GM18511 (cell line): ENCODE results near the gene SEMA7A.

Source experiments
- ATAC-seq: cut with Tn5 transposase; IDR thresholded peaks from one replicate; pipeline ENCODE4 v1.9.1; 2021; ENCODE audit warnings: mild to moderate bottlenecking, moderate library complexity; ENCODE audit not compliant: unreplicated experiment

SEMA7A gene

DNA sequence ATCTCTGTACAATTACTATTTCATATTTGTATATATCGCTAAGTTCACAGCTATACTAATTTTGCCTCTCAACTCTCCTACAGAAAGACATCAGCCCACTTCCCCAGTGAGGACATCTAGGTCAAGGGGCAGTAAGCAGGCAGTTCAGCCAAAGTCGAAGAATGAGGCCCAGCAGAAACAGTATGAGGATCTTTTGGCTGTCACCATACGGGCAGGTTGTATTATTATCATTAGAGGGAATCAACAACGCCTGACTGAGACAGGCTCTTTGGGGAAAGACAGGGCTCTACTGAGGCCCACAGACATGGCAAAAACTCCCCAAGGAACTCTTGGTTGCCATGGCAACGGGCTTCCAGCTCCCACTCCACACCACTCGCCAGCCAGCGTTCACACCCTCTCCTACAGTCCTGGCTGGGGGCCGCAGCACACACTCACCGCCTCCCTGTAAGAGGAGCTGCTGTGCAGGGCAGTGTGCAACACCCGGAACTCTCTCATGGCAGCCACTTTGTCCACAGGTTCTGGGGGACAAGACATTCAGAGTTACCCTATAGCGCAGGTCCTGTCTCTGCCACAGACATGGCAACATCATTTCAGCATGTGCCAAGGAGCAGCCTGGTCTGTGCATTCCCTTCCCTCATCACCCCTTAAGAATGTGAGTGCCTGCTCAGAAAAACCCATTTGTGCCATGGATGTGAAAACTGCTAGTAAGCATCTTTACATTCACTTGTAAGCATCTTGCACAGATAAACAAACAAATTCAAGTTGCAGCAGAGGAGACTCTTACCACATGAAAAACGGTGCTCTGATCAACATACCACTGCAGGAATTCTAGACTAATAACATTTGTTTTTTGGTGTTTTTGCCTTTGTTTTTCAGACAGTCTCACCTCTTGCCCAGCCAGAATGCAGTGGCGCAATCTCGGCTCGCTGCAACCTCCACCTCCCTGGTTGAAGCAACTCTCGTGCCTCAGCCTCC lies 18.4 kb upstream of the SEMA7A start:
- ATAC-seq: no peak

DNA sequence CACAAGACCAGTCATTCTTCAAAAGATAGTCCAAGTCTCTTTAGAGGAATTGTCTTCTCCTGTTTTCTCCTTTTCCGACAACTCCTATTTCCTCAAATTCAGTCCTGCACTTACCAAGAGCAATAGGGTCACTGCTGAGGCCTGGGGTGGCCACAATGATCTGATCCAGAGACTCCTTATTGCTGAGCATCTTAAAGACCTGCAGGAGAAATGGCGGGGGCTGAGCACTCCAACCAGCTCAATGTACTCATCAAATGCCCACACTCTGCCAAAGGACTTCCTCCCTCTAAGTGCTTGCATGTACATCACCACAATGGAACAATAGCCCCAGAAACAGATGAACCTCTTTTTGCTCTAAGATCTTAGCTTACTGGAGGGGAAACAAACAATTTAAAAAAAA lies 17.6 kb upstream of the SEMA7A start:
- no peak for ATAC-seq

DNA sequence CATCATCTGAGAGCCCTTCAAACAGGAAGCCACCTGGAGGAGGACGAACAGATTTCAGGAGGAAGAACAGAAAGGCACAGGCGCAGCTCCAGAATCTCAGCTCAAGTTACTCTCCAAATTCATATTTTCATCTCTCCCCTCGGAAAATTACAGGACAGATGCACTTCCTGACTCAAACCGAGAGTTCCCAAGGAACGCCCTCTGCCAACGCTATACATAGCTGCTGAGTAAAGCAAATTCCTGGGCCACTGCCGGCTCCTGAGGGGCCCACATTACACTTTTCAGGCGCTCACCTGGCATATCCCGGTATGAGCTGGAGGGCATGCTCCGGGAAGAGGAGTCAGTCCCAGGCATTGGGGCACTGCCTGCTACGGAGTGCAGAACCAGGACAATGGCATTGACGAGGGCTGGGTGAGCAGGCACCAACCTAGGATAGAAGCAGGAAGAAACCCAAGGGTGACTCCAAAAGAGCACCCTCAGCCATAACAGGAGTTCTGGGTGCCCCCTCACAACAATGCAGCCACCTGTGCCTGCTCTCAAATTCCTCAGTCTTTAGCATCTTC lies 16.0 kb upstream of the SEMA7A start:
- no peak for ATAC-seq

DNA sequence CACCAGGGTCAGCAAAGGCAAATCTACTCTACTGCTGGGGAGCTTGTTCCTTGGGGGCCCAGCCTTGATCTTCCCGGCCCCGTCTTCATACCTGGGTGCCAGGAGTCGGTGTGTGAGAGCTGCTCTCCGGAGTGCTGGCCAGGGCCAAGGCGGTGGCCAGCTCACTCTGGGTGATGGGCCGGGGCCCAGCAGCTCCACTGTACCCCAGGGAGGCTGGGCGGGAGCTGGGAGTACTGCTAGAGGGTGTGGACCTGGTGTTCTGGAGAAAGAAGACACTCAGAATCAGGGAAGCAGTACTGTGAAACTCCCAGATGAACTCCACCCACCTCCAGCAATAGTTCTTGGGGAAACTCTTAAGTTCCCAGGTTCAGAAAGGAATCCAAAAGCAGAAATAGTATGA lies 15.3 kb upstream of the SEMA7A start:
- ATAC-seq: no peak

DNA sequence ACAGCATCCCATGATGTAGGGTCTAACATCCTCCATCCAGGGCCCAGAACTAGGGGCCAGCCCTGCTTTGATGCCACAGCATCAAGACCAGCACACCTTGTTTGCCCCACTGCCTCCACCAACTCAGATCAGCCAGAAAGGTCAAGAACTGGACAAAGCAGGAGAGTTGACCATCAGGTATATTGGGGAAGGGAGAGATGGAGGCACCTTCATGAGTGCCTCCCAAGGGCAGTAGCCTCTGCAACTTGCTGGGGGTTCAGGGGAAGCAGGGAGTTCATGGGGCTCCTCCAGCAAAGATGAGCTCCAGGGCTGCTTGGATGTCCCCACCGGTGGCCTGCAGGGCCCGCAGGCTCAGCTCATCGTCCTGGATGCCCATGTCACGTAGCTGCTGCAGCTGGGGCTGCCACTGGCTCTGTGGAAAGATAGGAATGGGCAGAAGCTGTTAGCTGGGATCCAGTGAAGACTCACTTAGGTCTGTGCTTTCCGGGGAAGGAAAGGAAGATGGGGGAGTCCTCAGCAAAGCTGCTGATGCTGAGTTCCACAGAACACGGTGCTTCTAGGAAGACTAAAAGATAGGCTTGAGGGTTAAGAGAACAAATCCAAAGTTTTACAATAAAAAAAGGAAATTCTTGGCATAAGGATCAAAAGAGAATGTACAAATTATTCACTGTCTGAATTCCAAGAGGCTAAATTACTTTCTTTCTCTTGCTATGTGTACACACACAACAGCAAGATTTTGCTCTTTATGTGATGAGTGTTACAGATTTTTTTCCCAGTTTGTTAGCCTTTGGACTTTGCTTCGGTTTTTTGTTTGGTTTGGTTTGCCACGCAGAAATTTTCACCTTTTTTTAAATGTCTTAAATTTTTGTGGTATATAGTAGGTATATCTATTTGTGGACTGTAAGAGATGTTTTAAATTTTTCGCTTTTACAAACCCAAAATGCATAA lies 12.3 kb upstream of the SEMA7A start:
- no peak for ATAC-seq

DNA sequence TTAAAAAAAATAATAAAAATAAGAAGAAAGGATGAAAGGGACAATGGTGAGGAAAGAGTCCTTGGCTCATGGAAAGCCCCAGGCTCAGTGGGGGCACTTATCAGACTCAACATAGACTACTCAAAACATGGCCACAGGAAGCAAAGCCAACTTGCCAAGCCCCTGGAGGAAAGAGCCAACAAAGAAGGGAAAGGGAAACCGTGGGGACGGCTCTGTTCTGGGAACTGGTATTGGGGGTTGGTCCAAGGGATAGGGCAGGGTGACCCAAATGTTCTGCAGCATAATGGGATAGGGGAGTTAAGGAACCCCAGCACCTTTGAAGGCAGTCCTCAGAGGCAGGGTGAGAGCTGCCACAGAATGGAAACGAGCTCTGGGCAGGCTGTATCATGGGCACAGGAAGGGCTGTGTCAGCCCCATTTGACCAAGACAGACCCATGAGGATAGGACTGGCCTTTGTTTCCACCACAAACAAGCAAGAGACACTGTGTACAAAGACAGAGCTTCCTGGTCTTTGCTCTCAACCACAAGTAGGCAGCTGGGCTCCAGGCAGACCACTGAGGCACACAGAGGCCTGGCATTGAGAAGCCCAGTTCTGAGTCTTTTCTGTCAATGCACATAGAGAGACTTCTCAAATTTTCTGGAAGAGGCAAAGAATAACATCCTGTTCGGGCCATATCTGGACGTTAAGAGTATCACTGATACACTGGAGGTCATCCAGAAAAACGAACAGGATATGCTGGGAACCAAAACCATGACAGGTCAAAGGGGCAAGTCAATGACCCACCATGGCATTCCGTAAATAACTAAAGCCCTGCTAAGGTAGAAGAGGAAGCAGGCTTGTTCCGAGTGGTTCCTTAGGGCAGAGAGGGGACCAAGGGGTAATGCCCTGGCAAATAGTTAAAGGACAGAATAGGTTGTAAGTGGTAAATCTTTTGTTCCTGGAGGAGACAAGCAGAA lies 10.6 kb upstream of the SEMA7A start:
- no peak for ATAC-seq

DNA sequence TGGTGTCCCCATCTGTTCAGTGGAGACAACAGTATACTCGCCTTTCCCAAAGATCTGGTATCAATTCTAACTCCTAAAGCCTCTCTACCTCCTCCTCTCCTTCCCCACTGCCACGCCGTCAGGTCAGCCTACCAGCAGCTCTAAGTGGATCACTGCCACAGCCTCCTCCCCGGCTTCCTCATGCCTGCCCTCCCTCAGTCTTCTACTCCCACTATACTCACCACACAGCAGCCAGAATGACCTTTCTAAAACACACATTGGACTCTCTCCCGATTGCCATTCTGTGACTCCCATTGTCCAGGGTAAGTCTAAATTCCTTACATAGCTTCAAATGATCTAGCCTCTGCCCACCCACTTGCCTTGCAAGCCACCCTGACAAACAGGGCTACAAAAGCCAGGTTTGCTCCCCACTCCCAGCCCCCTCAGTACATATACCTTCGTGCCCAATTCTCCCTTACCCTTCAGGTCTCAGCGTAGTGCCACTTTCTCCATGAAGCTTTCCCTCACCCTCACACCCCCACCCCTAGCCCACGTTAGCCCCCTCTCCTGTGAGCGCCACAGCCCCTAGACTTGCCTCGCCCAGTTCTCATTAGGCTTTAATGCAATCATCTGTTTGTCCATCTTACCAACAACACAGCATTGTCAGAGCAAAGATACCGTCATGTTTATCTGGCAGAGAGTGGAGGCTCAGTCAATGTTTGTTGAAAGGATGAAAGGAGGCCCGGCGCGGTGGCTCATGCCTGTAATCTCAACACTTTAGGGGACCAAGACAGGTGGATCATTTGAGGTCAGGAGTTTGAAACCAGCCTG lies 9.5 kb upstream of the SEMA7A start:
- ATAC-seq: no peak

DNA sequence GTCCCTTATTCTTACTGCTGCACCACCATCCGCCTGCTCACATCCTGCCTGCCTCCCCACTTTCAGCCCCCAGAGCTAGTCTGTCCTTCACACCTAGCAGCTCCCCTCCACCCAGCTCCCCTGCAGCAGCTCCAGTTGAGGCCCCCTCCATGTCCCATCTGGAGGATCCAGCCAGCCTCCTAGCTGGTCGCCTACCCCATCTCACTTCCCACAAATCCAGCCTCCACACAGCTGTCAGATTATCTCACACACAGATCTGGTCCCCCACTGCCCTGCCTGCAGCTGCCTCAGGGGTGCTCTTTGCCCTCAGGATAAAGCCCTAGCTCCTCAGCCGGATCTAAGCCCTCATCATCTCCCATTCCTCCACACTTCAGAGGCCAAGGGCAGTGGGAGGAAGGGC lies 8.8 kb upstream of the SEMA7A start:
- no peak for ATAC-seq

DNA sequence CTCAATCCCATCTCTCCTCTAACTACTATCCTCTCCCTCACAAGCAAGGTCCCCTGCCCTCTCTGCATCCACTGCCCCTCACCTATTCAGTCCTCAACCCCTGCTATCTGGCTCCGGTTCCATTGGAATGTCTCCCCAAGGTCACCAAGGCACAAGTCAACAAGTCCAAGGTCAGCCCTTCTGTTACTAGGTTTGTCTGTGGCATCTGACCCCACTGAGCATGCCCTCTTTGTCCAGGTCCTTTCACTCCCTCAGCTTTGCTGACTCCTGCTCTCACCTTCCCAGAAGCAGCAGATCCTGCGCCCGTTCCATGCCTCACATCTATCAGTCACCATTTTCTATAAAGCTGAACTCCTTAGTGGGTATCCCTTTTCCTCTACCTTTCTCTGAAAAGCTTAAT lies 8.3 kb upstream of the SEMA7A start:
- ATAC-seq: no peak

DNA sequence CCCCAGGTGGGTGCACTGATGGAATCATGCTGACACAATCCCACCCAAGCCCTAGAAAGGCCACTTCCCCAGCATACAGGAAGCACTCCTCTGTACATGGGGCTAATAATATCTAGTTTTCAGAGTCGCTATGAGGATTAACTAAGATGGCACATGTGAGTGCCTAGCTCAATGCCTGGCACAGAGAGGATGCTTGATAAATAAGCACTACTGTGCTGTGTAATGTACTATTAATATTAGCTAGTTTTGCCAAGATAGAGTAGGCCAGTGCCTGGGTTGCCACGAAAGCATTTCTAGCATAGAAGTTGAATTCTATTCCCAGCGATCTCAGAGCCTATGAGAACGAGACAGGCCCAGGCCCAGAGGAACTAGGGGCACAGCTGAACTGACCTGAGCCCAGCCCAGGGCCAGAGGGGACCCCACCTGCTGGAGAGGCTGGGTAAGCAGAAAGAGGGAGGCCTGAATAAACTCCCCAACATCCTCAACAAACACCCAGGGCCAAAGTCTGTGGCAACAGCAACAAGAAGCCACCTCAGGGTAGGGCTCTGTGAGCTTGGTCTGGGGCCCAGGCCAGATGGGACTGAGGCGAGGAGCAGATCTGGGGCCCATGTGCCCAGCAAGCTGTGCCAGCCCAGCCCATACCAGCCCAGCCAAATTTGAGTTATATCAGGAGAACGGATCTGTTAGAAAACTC lies 7.6 kb upstream of the SEMA7A start:
- ATAC-seq: no peak

DNA sequence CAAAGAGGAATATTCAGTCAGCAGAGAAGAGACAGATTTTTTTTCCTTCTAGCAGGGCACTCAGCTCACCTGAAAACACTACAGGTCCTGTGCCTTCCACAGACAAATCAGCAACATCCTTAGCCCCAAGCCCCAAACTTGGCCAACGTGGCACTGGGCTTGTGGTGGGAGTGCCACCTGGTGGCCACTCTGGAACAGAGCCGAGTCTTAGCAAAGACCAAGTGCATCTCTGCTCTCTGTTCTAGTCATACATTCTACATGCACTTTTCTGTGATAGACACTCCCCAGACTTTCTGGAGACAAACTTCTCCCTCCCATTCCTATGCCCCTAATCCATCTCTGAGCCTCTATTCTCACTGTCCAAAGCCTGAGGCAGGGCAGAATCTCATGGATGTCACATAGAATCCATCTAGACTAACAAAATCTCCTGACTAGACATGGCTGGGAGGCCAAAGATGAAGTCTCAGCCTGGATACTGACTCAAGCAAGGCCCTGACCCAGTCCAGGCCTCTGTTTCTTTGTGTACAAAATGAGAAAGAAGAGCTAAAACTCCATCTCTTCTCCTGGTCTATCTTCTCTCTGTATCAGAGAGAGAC lies 5.1 kb upstream of the SEMA7A start:
- no peak for ATAC-seq

DNA sequence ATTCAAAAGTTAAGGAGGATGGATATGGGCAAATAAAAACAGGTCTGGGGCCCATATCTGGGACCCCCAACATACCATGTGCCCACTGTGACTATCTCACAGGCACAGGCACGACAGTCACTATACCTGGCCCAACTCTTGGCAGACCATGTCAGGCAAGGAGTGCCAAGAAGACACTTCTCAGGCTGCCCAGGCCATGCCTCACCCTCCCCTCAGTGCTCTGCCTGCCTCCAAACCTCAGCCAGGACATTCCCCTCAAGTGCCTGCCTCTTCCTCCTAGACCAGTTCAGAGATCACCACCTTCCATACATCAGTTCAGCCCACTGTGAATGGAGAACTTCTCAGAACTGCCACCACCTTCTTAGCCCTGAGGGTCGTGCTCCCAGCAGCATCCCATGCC lies 4.4 kb upstream of the SEMA7A start:
- ATAC-seq: no peak

DNA sequence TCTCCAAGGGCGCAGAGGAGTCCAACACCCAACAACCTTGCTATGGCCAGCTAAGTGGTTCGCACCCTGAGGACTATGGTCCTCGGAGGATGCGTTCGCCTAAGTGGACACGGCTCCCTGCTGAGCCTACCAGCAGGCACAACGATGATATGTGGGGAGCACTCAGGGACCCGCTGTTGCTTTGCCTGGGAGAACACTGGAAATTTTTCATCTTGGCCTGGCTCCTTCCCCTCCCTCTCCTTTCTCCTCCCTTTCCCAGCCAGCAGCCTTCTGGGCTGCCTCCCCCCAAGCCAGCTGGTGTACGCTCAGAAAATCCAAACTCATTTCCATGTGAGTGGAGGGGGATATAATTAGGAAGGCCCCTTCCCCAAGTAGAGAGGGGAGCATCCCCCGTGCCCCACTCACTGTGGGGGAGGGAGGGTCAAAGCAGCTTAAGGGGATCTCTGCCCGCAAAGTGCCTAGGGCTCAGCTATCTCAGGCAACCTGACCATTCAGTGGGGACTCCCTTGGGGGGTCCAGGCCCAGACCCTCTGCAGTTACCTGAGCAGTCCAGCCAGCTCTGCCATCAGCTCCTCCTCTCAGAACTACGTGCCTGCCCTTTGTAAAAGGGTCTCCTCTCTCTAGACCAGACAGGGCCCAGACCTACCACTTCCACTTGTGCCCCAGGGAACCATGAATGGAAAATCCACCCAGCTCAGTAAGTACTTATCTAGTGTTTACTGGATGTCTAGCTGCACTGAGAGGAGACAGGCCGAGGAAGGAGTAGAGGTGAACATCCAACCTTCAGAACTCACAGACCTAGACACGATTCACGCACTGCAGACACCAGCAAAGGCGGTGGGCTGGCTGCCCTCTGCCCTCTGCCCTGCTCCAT lies 742 bp upstream of the SEMA7A start:
- ATAC-seq: peak; percentile 15

DNA sequence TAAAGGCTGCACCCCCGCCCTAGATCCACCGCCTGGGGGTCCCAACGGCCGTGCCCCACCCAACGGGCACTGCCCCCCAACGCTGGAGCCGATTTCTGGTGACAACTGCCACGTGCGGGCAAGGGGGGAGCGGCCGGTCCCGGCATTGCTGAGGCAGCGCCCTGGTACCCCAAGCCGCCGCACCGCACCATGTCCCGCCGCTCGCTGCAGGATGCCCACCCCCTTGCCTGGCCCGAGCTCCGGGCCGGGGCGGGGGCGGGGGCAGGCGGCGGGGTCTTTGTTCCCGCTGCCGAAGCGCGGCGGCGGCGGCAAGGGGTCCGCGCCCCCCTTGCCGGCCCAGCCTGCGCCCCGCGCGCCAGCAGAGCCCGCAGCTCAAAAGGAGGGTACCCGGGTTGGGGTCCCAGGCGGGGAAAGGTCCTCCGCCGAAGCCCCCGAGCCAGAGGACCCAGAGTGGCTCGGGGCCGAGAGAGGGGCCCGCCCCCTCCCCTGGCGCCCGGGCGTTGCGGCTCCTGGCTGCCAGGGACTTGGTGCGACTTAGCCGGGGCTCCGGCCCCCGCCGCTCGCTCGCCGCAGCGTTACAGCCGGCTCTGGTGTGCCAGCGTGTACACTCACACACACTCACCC lies 678 bp downstream of the SEMA7A start:
- ATAC-seq: no peak

DNA sequence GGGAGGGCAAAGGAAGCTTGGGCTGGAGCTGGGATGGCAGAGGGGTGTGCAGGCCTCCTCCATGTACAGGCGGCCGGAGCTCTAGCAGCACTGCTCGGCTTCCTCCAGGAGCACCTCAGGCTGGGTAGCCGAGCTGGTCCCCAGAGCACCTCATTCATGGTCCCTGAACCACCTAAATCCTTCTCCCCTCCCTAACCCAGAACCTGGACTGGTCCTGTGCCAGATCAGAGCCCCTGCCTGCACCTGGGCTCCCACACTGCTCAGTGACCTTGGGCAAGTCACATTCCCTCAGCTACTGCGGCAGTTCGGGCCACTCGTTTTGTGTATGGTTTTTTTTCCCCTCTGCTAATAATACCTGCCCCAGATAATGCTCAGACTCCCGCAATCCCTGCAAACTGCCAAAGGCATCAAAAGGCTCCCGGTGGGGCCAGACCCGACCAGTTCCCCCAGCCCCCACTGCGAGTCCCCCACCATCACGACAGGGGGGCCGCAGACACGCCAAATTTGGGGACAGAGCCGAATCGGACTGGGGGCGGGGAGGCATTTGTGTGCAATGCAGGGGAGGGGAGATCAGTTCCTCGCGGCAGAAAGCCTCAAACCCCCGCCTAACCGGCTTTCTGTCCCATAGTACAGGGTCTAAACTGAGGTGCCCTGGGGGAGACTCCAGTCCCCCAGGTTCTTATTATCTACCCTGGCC lies 1.3 kb downstream of the SEMA7A start:
- ATAC-seq: no peak

DNA sequence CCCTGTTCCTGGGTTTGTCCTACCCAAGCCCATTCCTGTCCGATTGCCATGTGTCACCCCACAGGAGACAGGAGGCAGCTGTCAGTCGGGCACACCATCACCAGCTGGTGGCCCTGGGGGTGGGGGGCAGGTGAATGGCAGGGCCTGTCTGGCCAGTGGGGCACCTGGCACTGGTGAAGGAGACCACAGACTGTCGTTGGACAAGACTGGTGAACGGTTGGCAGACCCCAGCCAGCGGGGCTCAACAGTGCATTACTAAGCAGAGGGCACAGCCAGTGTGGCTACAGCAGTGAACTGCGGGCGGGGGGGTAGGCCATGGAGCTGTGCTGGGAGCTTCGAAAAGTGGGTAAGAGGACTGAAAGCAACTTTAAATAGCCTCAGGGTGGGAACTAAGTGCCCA lies 2.1 kb downstream of the SEMA7A start:
- no peak for ATAC-seq
